Nephron progenitor cell (in vitro differentiated cells): Measurements from ENCODE around the gene ZNF66.
"Not testable (repeated sequence)": the region's sequence is repeated elsewhere in the genome, so short reads cannot be mapped to it uniquely, and the experiment has no call there.

Experiments used
- DNase-seq: peaks from one replicate; pipeline ENCODE4 v3.0.0; 2021
- H3K27ac Mint-ChIP-seq: 2 replicates; pipeline ENCODE4 v1.8.0; 2021; ENCODE audit warnings: mild to moderate bottlenecking, moderate library complexity, mixed read lengths
- H3K27me3 Mint-ChIP-seq: 2 replicates; pipeline ENCODE4 v1.8.0; 2021; ENCODE audit warnings: mild to moderate bottlenecking, low read depth, mixed read lengths; ENCODE audit not compliant: poor library complexity
- H3K36me3 Mint-ChIP-seq: 2 replicates; pipeline ENCODE4 v1.8.0; 2021; ENCODE audit warnings: low read depth, mixed read lengths
- H3K4me1 Mint-ChIP-seq: 2 replicates; pipeline ENCODE4 v1.8.0; 2021; ENCODE audit warnings: mixed read lengths
- H3K4me3 Mint-ChIP-seq: 2 replicates; pipeline ENCODE4 v1.8.0; 2021; ENCODE audit warnings: mild to moderate bottlenecking, moderate library complexity, mixed read lengths
- H3K9me3 Mint-ChIP-seq: 2 replicates; pipeline ENCODE4 v1.8.0; 2021; ENCODE audit warnings: mild to moderate bottlenecking, moderate library complexity, mixed read lengths
- TF ChIP-seq, protein P1 (sequence below): fragments of 200-600 bp; sonication (generic); IDR thresholded peaks from 2 replicates; pipeline ENCODE4 v1.5.0; 2021; ENCODE audit warnings: antibody characterized with exemption

ZNF66 gene

DNA sequence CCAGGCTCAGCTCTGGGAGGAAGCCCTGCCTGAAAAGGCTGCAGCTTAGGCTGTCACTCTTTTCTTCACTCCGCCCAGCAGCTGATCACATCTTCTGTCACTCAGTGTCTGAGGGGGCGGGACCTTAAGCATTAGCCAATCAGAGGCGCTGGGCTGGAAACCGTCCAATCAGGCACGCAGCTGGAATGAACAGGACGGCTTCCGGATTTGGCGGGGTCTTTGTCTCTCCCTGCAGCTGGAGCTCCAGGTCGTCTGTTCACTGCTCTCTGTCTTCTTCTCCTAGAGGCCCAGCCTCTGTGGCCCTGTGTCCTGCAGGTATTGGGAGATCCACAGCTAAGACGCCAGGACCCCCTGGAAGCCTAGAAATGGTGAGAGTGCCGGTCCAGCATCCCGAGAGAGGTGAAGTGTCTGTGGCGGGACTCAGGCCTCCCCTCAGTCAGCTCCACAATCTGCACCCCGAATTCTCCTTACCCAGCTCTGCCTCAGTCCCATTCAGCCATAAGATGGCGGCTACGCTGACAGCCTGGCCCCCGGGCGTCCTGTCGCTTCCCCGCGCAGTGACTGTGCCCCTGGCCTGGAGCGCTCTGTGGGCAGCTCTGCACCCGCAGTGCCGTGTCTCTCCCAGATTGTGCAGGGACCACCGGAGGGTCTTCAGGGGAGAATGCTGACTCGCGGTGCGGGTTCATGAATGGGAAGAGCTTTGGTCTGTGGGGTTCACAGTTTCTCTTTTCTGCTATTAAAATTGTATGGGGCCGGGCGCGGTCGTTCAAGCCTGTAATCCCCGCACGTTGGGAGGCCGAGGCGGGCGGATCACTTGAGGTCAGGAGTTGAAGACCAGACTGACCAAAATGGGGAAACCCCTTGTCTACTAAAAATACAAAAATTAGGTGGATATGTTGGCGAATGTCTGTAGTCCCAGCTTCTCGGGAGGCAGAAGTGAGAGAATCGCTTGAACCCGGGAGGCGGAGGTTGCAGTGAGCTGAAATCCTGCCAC is at the start of gene ZNF66:
Gene ZNF66, plus strand, starts transcription at position 222 of the 994 bp plus-strand sequence. Its CDS starts 144 bp downstream, at position 366.
- Mint-ChIP-seq H3K27ac (peak within 1 kb of the TSS; percentile 99), H3K9me3 (peaks cover 50% of the 10 kb centered on the region), H3K4me1 (peaks cover 12% of the 10 kb centered on the region), H3K36me3 (peaks cover 49% of the 10 kb centered on the region), H3K27me3 (peaks cover 14% of the 10 kb centered on the region), H3K4me3 (peak within 1 kb of the TSS; percentile 100)
- TF ChIP-seq, protein P1, sequence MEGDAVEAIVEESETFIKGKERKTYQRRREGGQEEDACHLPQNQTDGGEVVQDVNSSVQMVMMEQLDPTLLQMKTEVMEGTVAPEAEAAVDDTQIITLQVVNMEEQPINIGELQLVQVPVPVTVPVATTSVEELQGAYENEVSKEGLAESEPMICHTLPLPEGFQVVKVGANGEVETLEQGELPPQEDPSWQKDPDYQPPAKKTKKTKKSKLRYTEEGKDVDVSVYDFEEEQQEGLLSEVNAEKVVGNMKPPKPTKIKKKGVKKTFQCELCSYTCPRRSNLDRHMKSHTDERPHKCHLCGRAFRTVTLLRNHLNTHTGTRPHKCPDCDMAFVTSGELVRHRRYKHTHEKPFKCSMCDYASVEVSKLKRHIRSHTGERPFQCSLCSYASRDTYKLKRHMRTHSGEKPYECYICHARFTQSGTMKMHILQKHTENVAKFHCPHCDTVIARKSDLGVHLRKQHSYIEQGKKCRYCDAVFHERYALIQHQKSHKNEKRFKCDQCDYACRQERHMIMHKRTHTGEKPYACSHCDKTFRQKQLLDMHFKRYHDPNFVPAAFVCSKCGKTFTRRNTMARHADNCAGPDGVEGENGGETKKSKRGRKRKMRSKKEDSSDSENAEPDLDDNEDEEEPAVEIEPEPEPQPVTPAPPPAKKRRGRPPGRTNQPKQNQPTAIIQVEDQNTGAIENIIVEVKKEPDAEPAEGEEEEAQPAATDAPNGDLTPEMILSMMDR: no peak
- peak; percentile 92 for DNase-seq

DNA sequence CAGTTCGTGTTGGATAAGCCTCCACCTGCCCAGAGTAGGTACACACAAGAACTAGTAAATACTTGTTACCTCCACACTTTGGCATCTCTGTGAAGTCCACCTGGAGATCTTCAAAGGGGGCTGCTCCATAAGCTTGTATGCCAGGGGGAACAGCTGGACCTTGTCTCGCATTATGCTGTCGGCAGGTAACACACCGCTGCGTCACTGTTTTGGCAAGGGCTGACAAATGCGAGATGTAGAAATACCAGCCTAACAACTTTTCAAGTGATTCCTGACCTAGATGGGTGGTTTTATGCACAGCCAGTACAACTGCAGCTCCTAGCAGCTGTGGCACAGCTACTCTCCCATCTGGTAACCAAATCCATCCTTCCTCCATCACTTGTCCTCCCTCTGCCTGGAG is 25.9 kb upstream of the ZNF66 start:
- not testable (repeated sequence) for H3K27me3 Mint-ChIP-seq, H3K4me1 Mint-ChIP-seq, DNase-seq, H3K4me3 Mint-ChIP-seq, H3K36me3 Mint-ChIP-seq, H3K27ac Mint-ChIP-seq
- peaks cover 53% of the 10 kb centered on the region for H3K9me3 Mint-ChIP-seq

DNA sequence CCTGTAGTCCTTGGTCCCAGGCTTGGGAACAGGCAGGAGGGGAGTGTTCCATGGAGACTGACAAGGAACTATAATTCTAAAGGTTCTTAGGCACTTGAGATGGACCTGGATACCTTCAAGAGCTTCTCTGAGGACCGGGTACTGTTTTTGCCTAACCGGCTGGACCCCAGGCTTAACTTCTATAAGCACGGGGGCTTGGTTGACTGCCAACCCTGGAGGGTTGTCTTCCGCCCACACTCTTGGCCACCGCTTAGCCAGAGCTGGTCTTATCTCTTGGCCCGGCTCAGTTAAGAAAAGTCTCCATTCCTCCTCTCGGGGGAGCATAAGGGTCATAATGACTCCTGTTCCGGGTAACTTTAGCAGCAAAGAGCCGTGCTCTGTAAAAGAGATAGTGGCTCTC is 23.8 kb upstream of the ZNF66 start:
- not testable (repeated sequence) for H3K27me3 Mint-ChIP-seq, DNase-seq, H3K4me3 Mint-ChIP-seq, H3K4me1 Mint-ChIP-seq, H3K27ac Mint-ChIP-seq, H3K36me3 Mint-ChIP-seq
- H3K9me3 Mint-ChIP-seq: peaks cover 54% of the 10 kb centered on the region

DNA sequence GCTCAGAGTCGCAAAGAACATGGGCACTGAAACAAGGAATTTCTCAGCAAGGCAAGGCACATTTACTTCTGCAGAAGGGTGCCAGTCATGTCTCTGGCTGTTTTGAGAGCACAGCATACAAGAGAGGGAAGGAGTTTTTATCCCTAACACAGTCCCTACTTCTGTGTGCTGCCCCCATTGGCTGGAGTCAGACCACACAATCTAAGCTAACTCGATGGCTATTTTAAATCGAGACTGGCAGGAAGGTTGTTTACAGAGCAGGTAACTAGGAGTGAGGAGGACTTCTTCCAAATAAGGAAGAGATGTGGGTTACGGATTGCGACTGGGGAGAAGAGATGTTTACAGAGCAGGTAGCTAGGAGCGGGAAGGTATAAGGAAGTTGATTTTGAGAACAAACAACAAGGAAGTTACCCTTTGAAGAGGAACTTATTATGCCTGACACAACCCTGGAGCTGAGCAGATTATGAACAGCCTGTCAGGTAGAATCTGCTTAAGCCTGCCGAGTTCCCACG is 6.8 kb upstream of the ZNF66 start:
- not testable (repeated sequence) for DNase-seq, H3K27ac Mint-ChIP-seq, H3K4me3 Mint-ChIP-seq, H3K4me1 Mint-ChIP-seq, H3K36me3 Mint-ChIP-seq
- H3K27me3 Mint-ChIP-seq: peaks cover 12% of the 10 kb centered on the region
- peaks cover 56% of the 10 kb centered on the region for H3K9me3 Mint-ChIP-seq

DNA sequence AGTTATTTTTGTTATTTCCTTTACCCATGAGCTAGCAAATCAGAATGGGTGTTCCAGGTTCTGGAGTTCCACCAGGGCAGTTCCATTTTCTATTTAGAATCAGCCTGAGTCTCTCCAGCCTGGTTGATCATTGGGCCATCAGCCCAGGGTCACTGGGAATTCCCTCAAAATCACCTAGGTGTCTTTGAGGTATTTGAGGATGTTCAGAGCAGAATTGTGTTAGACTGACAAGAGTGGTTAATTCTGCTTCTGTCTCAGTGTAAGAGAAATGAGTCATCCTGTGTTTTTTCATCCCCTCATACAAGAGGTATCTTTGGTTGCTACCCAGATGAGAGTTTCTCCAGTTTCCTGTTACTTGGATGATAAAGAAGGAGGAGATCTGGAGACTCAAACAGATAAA is 11.7 kb downstream of the ZNF66 start:
- no peak overlapping the region for H3K27ac Mint-ChIP-seq
- TF ChIP-seq, protein P1: no peak
- H3K9me3 Mint-ChIP-seq: peaks cover 93% of the 10 kb centered on the region
- DNase-seq: no peak
- no peaks in the 10 kb centered on the region for H3K27me3 Mint-ChIP-seq
- no peaks in the 10 kb centered on the region for H3K4me1 Mint-ChIP-seq
- H3K4me3 Mint-ChIP-seq: no peak overlapping the region
- H3K36me3 Mint-ChIP-seq: peaks cover 97% of the 10 kb centered on the region

DNA sequence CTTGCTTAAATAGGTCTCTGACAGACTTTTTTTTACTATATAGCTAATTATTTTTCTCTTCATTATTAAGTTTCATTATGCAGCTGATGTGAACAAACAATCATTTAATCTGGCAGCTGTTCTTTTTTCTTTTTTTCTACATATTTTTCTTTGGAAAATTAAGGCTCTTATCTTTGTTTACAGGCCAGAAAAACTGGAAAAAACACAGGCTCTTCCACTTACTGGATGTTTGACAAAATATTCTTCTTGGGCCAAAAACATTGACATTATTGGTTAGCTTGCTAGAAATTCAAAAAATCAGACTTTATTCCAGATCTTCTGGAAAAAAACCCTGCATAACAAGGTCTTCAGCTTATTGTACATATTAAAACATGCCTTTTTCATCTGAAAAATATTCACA is 15.7 kb downstream of the ZNF66 start:
- peaks cover 97% of the 10 kb centered on the region for H3K36me3 Mint-ChIP-seq
- no peaks in the 10 kb centered on the region for H3K4me1 Mint-ChIP-seq

DNA sequence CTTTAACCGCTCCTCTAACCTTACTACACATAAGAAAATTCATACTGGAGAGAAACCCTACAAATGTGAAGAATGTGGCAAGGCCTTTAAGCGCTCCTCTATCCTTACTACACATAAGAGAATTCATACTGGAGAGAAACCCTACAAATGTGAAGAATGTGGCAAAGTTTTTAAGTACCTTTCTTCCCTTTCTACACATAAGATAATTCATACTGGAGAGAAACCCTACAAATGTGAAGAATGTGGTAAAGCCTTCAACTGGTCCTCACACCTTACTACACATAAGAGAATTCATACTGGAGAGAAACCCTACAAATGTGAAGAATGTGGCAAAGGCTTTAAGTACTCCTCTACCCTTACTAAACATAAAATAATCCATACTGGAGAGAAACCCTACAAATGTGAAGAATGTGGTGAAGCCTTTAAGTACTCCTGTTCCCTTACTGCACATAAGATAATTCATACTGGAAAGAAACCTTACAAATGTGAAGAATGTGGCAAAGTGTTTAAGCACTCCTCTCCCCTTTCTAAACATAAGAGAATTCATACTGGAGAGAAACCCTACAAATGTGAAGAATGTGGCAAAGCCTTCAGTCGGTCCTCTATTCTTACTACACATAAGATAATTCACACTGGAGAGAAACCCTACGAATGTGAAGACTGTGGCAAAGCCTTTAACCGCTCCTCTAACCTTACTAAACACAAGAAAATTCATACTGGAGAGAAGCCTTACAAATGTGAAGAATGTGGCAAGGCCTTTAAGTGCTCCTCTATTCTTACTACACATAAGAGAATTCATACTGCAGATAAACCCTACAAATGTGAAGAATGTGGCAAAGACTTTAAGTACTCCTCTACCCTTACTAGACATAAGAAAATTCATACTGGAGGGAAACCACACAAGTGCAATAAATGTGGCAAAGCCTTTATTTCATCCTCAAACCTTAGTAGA is 30.5 kb downstream of the ZNF66 start:
- H3K4me3 Mint-ChIP-seq, DNase-seq, H3K27ac Mint-ChIP-seq, H3K4me1 Mint-ChIP-seq, H3K27me3 Mint-ChIP-seq: not testable (repeated sequence)
- Mint-ChIP-seq H3K36me3 (peaks cover 91% of the 10 kb centered on the region), H3K9me3 (peaks cover 100% of the 10 kb centered on the region)

More for the DNA sequence above, 15.7 kb downstream of the ZNF66 start:
- TF ChIP-seq, protein P1: no peak
- Mint-ChIP-seq H3K27ac (no peak overlapping the region), H3K4me3 (no peak overlapping the region), H3K27me3 (no peaks in the 10 kb centered on the region), H3K9me3 (peaks cover 90% of the 10 kb centered on the region)
- no peak for DNase-seq
